Ascending aorta (tissue), 2 donors: ENCODE measurements around the gene SYT9. TPM values are rescaled to one million over a fixed set of nuclear protein-coding genes. Genes with fewer than 3 reads are reported as not detected.

Source experiments
- DNase-seq, 2 donors: peaks; one replicate each; pipeline ENCODE4 v3.0.0-alpha.2; 2019; ENCODE audit warnings: low spot score in 2 of 2
- H3K27ac ChIP-seq, 2 donors: fragments of 200-600 bp; sonication (generic); one replicate each; pipeline ENCODE4 v1.5.1; 2016 to 2017; ENCODE audit warnings: mild to moderate bottlenecking in 1 of 2
- H3K27me3 ChIP-seq: fragments of 200-600 bp; sonication (generic); one replicate; pipeline ENCODE4 v1.5.1; 2017
- H3K36me3 ChIP-seq, 2 donors: fragments of 200-600 bp; sonication (generic); one replicate each; pipeline ENCODE4 v1.5.1; 2016
- H3K4me1 ChIP-seq, 2 donors: fragments of 200-600 bp; sonication (generic); one replicate each; pipeline ENCODE4 v1.5.1; 2016 to 2017; ENCODE audit warnings: mild to moderate bottlenecking in 1 of 2
- H3K4me3 ChIP-seq, 2 donors: fragments of 200-600 bp; sonication (generic); one replicate each; pipeline ENCODE4 v1.5.1; 2016 to 2017; ENCODE audit warnings: mild to moderate bottlenecking in 1 of 2
- H3K9me3 ChIP-seq, 2 donors: fragments of 200-600 bp; sonication (generic); one replicate each; pipeline ENCODE4 v1.5.1; 2016
- CTCF ChIP-seq, 3 experiments: fragments of 200-600 bp in 2 of 3; fragments of 450-650 bp in 1 of 3; sonication (generic) in 2 of 3; IDR thresholded peaks; one replicate each; pipeline ENCODE4 v1.5.1; 2016 to 2019; ENCODE audit warnings: antibody characterized with exemption in 3 of 3, mild to moderate bottlenecking in 1 of 3, moderate library complexity in 1 of 3
- intact Hi-C: fragments of 100-400 bp; cut with DNase I; formaldehyde crosslinking; loops from one replicate; pipeline ENCODE4 v1.15.1; 2023
- total RNA-seq: library from RNA; depleted of rRNA; stranded (reverse); fragments of >200 nt; gene quantifications from one replicate; pipeline ENCODE4 v1.1.0, GENCODE V29; 2016

SYT9 gene
- total RNA-seq, 1 donor from 2014 or later, result 3.1 TPM

- H3K4me1 ChIP-seq, result no peaks in the 10 kb centered on the region
- TF ChIP-seq CTCF (IDR thresholded peaks at IDR 0.05), result no peak
- intact Hi-C loops, result no loop called here
Measured at GRCh38 chr11:7281809-7282208, 30.1 kb downstream of the SYT9 start.

GRCh38 chr11:7286178-7286577 lies 34.5 kb downstream of the SYT9 start:
- no peaks in the 10 kb centered on the region for H3K27me3 ChIP-seq
- intact Hi-C loops, result no loop called here
- no peak overlapping the region for H3K27ac ChIP-seq
- H3K9me3 ChIP-seq, result no peaks in the 10 kb centered on the region
- no peak overlapping the region for H3K4me3 ChIP-seq
- no peaks in the 10 kb centered on the region for H3K4me1 ChIP-seq
- no peak for TF ChIP-seq CTCF (IDR thresholded peaks at IDR 0.05)
- no peaks in the 10 kb centered on the region for H3K36me3 ChIP-seq
- no peak for DNase-seq

More at GRCh38 chr11:7281809-7282208, 30.1 kb downstream of the SYT9 start:
- Histone ChIP-seq H3K27ac (no peak overlapping the region), H3K4me3 (no peak overlapping the region), H3K27me3 (no peaks in the 10 kb centered on the region), H3K9me3 (no peaks in the 10 kb centered on the region), H3K36me3 (no peaks in the 10 kb centered on the region)
- DNase-seq, result no peak

GRCh38 chr11:7291100-7291829 lies 39.6 kb downstream of the SYT9 start:
- Histone ChIP-seq H3K27me3 (no peaks in the 10 kb centered on the region), H3K4me3 (no peak overlapping the region), H3K9me3 (no peaks in the 10 kb centered on the region), H3K36me3 (no peaks in the 10 kb centered on the region), H3K4me1 (no peaks in the 10 kb centered on the region), H3K27ac (no peak overlapping the region)
- intact Hi-C loops, result no loop called here
- TF ChIP-seq CTCF (IDR thresholded peaks at IDR 0.05), result no peak
- no peak for DNase-seq

GRCh38 chr11:7292922-7293321 lies 41.2 kb downstream of the SYT9 start:
- Histone ChIP-seq H3K36me3 (no peaks in the 10 kb centered on the region), H3K27ac (no peak overlapping the region), H3K27me3 (no peaks in the 10 kb centered on the region), H3K4me1 (no peaks in the 10 kb centered on the region), H3K4me3 (no peak overlapping the region), H3K9me3 (no peaks in the 10 kb centered on the region)
- intact Hi-C loops, result no loop called here
- DNase-seq, result no peak
- no peak for TF ChIP-seq CTCF (IDR thresholded peaks at IDR 0.05)

DNA sequence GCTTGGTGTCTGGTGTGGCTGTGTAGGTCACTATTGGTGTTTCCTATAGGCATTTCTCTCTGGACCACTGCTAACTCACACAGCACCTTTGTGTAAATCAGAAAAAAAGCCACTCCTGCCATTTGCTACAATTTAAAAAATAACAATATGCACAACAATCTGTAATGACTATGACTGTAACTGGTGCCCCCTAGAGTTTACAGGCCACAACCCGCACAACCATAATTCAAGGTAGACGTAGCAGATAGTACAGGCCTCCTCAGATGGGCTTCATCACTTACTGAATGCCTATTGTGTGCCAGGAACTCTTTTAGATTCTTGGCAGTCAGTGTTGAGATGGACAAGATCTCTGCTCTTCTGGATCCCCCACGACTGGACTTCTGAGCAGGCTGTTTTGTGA lies 47.7 kb downstream of the SYT9 start:
- Histone ChIP-seq H3K27ac (no peak overlapping the region), H3K27me3 (no peaks in the 10 kb centered on the region), H3K4me1 (no peaks in the 10 kb centered on the region), H3K36me3 (no peaks in the 10 kb centered on the region), H3K4me3 (no peak overlapping the region), H3K9me3 (no peaks in the 10 kb centered on the region)
- TF ChIP-seq CTCF (IDR thresholded peaks at IDR 0.05), result no peak
- intact Hi-C loops, result no loop called here
- no peak for DNase-seq

- no peak overlapping the region for H3K27ac ChIP-seq
- no peaks in the 10 kb centered on the region for H3K36me3 ChIP-seq
- intact Hi-C loops, result no loop called here
- H3K4me3 ChIP-seq, result no peak overlapping the region
- no peak for DNase-seq
- TF ChIP-seq CTCF (IDR thresholded peaks at IDR 0.05), result no peak
- H3K4me1 ChIP-seq, result no peaks in the 10 kb centered on the region
- no peaks in the 10 kb centered on the region for H3K27me3 ChIP-seq
- no peaks in the 10 kb centered on the region for H3K9me3 ChIP-seq
Measured at GRCh38 chr11:7300281-7300680, 48.6 kb downstream of the SYT9 start.
